Fibroblast of the aortic adventitia (primary cell): Measurements from ENCODE around the gene CACNA1B. TPM values are rescaled to one million over a fixed set of nuclear protein-coding genes. Genes with fewer than 3 reads are reported as not detected.

Experiments
- DNase-seq: peaks from one replicate; pipeline ENCODE4 v3.0.0-alpha.2; 2010; ENCODE audit warnings: low read depth
- H3K4me3 ChIP-seq: 2 replicates; pipeline ENCODE4 v1.5.1; 2011; ENCODE audit warnings: low read depth, mild to moderate bottlenecking, control low read depth, low read length, moderate library complexity
- CTCF ChIP-seq: IDR thresholded peaks from 2 replicates; pipeline ENCODE4 v1.5.1; 2011; ENCODE audit warnings: mild to moderate bottlenecking, low read length, control low read depth, inconsistent platforms; ENCODE audit not compliant: insufficient read depth
- total RNA-seq: library from RNA; depleted of rRNA; stranded (reverse); fragments of >200 nt; gene quantifications from 2 replicates; pipeline ENCODE4 v1.2.3, GENCODE V29; 2012; ENCODE audit warnings: low replicate concordance

The CACNA1B gene
- total RNA-seq, 1 donor: under 0.01 TPM

DNA sequence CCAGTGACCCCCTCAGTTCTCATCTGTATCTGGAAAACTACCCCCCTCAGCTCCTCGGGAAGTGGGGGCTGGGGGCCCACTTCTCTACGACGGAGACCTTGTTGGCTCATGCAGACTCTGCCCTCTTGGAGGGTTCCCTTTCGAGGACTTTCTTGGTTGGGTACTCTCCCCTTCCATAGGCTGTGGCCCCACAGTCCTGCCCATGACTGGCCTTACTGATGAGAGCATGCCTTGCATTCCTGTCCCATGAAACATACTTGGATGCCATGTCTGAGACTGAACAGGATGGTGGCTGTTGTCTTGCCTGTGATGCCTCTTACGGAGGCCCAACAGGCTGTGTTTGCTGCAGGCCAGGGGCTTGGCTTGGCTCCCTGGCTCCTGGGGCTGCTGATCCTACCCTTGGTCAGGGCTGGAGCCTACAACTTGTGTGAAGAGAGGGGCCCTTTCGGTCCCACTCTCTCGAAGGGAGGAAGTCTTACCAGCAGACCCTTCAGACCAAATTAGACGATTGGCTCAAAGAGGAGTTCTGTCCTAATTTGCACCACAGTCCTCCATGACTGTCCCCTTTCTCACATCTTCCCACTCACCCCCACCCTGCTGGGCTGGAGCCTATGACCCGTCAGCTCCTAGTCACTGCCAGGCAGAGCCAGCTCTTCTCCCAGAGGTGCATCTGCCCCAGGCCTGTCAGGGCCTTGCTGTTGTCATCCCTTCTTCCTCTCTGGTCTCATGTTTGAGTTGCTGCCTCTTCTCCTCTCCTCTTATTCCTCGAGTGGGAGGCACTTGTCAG, 109.9 kb downstream of the CACNA1B start:
- no peak overlapping the region for H3K4me3 ChIP-seq
- no peak for TF ChIP-seq CTCF
- DNase-seq: no peak

GRCh38 chr9:137988051-137988450, 110.5 kb downstream of the CACNA1B start:
- no peak for DNase-seq
- no peak overlapping the region for H3K4me3 ChIP-seq
- no peak for TF ChIP-seq CTCF

DNA sequence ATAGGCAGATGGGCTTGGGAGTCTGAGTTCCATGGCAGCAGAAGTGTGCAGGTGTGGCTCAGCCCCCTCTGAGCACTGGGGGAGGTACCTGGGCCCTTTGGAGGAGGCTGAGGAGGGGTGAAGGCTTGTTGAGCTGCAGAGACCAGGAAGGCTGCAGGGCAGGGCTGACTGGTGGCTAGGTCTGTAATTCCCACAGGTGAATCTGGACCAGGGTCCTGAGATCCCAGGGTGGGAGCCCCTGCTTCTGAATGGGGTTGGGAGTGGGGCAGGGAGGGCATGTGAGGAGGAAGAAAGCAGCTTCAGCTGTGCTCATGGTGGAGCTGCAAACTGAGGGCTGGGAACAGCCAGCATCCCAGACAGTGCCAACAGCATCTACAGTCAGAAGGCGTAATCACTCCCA, 111.1 kb downstream of the CACNA1B start:
- no peak for TF ChIP-seq CTCF
- no peak overlapping the region for H3K4me3 ChIP-seq
- DNase-seq: no peak

- no peak overlapping the region for H3K4me3 ChIP-seq
- DNase-seq: no peak
- TF ChIP-seq CTCF: no peak
These were observed 111.6 kb downstream of the CACNA1B start for GRCh38 chr9:137989156-137989555.

DNA sequence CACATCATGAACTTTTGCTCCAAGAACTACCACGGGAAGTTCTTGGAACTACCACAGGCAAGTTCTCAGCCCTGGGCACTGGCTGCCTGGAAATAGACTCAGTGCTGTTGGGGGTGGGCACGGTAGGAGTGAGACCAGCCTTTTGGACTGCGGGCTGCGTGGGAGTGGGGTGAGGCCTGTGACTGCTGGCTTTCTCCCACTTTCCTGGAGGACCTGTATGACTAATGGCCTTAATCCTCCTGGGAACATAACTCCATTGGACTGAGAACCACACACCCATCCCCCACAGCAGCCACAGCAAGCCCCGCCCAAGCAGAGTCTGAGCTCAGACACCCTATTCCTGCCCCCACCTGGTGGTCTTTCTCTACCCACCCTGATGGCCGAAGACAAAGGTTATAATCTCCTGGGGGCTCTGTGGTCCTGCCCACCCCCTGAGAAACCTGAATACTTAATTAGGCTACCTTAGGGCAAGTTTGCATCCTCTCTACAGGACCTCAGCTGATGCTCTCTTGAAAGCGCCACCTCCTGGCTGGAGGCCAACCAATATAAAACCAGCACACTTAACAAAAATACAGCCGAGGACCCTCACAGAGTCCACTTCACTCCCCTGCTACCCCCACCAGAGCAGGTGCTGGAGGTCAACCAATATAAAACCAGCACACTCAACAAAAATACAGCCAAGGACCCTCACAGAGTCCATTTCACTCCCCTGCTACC, 112.6 kb downstream of the CACNA1B start:
- no peak for DNase-seq
- H3K4me3 ChIP-seq: no peak overlapping the region

More for the DNA sequence above, 112.6 kb downstream of the CACNA1B start:
- TF ChIP-seq CTCF: no peak
